HFFc6 (cell line): Measurements from ENCODE around the gene RNF111. TPM values are rescaled to one million over a fixed set of nuclear protein-coding genes. Genes with fewer than 3 reads are reported as not detected.

Experiments
- DNase-seq: peaks from one replicate; pipeline ENCODE4 v3.0.0-alpha.2; 2018
- H3K27ac Mint-ChIP-seq: 2 replicates; pipeline ENCODE4 v1.8.0; 2020; ENCODE audit warnings: mild to moderate bottlenecking, mixed read lengths
- H3K27me3 Mint-ChIP-seq: 2 replicates; pipeline ENCODE4 v1.8.0; 2021; ENCODE audit warnings: mild to moderate bottlenecking, moderate library complexity, mixed read lengths; ENCODE audit not compliant: insufficient read depth
- H3K36me3 Mint-ChIP-seq: 2 replicates; pipeline ENCODE4 v1.8.0; 2021; ENCODE audit warnings: low read depth, mixed read lengths
- H3K4me1 Mint-ChIP-seq: 2 replicates; pipeline ENCODE4 v1.8.0; 2020; ENCODE audit warnings: low read depth, mixed read lengths
- H3K4me3 Mint-ChIP-seq: 2 replicates; pipeline ENCODE4 v1.8.0; 2020; ENCODE audit warnings: mild to moderate bottlenecking, moderate library complexity, mixed read lengths
- H3K9me3 Mint-ChIP-seq: 2 replicates; pipeline ENCODE4 v1.8.0; 2020; ENCODE audit warnings: mild to moderate bottlenecking, mixed read lengths
- total RNA-seq, 6 experiments: library from RNA; stranded (reverse); fragmentation: NEBNext Ultra II Directional; extraction: Animal tissue kit (Norgen Biotek cat#: 25700); gene quantifications; 2 replicates in 1 of 6; 3 replicates in 5 of 6; pipeline ENCODE4 v1.2.3, GENCODE V29; 2021
- TF ChIP-seq, protein P1 (sequence below): fragments of 200-600 bp; sonication (generic); IDR thresholded peaks from 2 replicates; pipeline ENCODE4 v1.5.0; 2021; ENCODE audit warnings: antibody characterized with exemption, mild to moderate bottlenecking

RNF111 gene
- total RNA-seq, 6 experiments from 2014 or later: 29.1 to 32.7 (median 32.4) TPM

DNA sequence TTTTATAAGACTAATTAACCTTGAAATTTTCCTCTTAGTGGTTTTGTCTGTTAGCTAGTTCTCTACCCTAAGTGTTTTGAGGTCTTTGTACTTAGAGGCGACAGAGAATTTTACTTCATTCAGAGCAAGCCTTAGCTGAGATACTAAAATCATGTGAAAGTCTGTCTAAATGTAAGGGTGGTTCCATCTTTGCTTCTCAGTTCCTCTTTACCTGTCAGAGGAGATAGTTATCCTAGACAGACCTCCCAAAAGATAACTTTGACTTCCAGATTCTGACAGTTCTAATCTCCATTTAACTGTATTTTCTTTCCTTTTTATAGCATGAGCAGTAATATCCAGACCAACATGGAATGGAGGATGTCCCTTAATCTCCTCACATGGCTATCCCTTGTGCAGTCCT is 34.7 kb downstream of the RNF111 start:
- TF ChIP-seq, protein P1, sequence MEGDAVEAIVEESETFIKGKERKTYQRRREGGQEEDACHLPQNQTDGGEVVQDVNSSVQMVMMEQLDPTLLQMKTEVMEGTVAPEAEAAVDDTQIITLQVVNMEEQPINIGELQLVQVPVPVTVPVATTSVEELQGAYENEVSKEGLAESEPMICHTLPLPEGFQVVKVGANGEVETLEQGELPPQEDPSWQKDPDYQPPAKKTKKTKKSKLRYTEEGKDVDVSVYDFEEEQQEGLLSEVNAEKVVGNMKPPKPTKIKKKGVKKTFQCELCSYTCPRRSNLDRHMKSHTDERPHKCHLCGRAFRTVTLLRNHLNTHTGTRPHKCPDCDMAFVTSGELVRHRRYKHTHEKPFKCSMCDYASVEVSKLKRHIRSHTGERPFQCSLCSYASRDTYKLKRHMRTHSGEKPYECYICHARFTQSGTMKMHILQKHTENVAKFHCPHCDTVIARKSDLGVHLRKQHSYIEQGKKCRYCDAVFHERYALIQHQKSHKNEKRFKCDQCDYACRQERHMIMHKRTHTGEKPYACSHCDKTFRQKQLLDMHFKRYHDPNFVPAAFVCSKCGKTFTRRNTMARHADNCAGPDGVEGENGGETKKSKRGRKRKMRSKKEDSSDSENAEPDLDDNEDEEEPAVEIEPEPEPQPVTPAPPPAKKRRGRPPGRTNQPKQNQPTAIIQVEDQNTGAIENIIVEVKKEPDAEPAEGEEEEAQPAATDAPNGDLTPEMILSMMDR: no peak
- H3K4me3 Mint-ChIP-seq: no peak overlapping the region
- DNase-seq: no peak
- H3K4me1 Mint-ChIP-seq: peaks cover 11% of the 10 kb centered on the region
- no peaks in the 10 kb centered on the region for H3K9me3 Mint-ChIP-seq
- H3K27me3 Mint-ChIP-seq: no peaks in the 10 kb centered on the region
- H3K36me3 Mint-ChIP-seq: peaks cover 12% of the 10 kb centered on the region; the same call in 1 of the 2 replicates
- no peak overlapping the region for H3K27ac Mint-ChIP-seq

DNA sequence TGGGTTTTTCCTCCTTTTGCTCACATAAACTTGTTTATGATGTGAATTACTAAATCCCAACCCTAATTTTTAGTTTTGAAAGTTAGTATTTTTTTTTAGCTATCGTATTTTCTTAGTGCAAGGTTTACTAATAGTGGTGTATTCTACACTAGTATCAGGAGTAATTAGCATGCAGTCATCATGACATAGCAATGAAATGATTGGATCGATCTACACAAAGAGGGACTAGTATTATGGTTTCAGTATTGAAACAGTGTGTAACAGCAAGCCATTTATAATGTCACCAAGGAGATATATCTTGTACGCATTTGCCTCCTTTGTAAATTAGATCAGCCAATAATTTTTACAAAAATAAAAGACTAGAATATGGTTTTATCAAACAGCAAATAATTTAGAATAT is 38.7 kb downstream of the RNF111 start:
- no peaks in the 10 kb centered on the region for H3K4me1 Mint-ChIP-seq
- H3K4me3 Mint-ChIP-seq: no peak overlapping the region
- no peak overlapping the region for H3K27ac Mint-ChIP-seq
- DNase-seq: no peak
- H3K9me3 Mint-ChIP-seq: no peaks in the 10 kb centered on the region
- TF ChIP-seq, protein P1: no peak
- no peaks in the 10 kb centered on the region for H3K27me3 Mint-ChIP-seq
- peaks cover 19% of the 10 kb centered on the region; the same call in 1 of the 2 replicates for H3K36me3 Mint-ChIP-seq

DNA sequence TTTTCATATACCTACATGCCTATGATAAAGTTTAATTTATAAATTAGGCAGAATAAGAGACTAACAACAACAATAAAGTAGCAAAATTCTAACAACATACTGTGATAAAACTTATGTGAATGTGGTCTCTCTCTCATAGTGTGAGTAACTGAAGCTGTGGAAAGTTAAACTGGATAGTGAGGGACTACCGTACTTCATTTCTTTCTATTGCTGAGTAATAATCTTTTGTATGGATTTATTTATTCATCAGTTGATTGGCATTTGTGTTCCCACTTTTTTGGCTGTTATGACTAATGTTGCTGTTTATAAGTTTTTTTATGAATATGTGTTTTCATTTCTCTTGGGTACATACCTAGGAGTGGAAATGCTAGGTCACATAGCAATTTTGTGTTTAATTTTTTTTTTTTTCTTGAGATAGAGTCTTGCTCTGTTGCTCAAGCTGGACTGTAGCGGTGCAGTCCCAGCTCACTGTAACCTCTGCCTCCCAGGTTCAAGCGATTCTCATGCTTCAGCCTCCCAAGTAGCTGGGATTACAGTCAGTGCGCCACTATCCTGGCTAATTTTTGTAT is 41.0 kb downstream of the RNF111 start:
- peaks cover 30% of the 10 kb centered on the region for H3K36me3 Mint-ChIP-seq
- no peaks in the 10 kb centered on the region; the same call in 1 of the 2 replicates for H3K4me1 Mint-ChIP-seq
- H3K27ac Mint-ChIP-seq: no peak overlapping the region
- DNase-seq: no peak
- H3K4me3 Mint-ChIP-seq: no peak overlapping the region
- TF ChIP-seq, protein P1: no peak
- peaks cover 2% of the 10 kb centered on the region; the same call in 1 of the 2 replicates for H3K27me3 Mint-ChIP-seq
- H3K9me3 Mint-ChIP-seq: no peaks in the 10 kb centered on the region

DNA sequence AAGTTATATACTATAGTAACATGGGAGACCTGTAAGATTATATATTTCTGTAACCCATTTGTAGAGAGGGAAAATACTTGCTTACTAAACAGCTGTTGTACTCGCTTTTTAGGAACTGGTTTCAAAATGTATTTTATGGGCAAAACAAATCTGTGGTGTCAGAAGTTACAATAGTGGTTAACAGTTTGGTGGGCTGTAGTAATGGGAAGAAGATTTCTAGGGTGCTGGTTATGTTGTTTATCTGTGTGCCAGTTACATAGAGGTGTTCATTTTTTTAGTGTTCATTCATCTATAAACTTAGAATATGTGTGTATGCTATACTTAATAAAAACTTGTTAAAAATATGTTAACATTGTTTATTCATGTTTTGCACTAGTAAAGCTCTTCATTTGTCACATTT is 42.1 kb downstream of the RNF111 start:
- Mint-ChIP-seq H3K4me1 (no peaks in the 10 kb centered on the region; the same call in 1 of the 2 replicates), H3K27me3 (peaks cover 2% of the 10 kb centered on the region; the same call in 1 of the 2 replicates), H3K9me3 (no peaks in the 10 kb centered on the region), H3K36me3 (peaks cover 32% of the 10 kb centered on the region), H3K4me3 (no peak overlapping the region), H3K27ac (no peak overlapping the region)
- TF ChIP-seq, protein P1: no peak
- no peak for DNase-seq

DNA sequence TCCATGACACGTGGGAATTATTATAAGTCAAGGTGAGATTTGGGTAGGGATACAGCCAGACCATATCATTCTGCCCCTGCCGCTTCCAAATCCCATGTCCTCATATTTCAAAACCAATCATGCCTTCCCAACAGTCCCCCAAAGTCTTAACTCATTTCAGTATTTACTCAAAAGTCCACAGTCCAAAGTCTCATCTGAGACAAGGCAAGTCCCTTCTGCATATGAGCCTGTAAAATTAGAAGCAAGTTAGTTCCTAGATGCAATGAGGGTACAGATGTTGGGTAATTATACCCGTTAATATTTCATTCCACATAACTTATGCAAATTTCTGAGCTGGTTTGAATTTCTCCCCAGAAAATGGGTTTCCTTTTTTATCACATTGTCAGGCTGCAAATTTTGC is 47.7 kb downstream of the RNF111 start:
- peaks cover 54% of the 10 kb centered on the region for H3K36me3 Mint-ChIP-seq
- no peak for DNase-seq
- H3K4me1 Mint-ChIP-seq: no peaks in the 10 kb centered on the region; the same call in 1 of the 2 replicates
- peaks cover 2% of the 10 kb centered on the region; the same call in 1 of the 2 replicates for H3K27me3 Mint-ChIP-seq
- no peak overlapping the region for H3K4me3 Mint-ChIP-seq
- H3K27ac Mint-ChIP-seq: no peak overlapping the region
- no peaks in the 10 kb centered on the region for H3K9me3 Mint-ChIP-seq
- TF ChIP-seq, protein P1: no peak
